Fibroblast of skin of left quadriceps (primary cell): ENCODE measurements around the gene HEG1.
A peak's percentile ranks its signal among the peaks of the same experiment; 100 is the strongest.
"Not testable (repeated sequence)": the region's sequence is repeated elsewhere in the genome, so short reads cannot be mapped to it uniquely, and the experiment has no call there.

Experiments used
- DNase-seq, 2 experiments: peaks; one replicate each; pipeline ENCODE4 v3.0.0-alpha.2; 2013; ENCODE audit warnings: low read depth in 2 of 2

HEG1 gene

GRCh38 chr3:124984754-124985153 lies 71.0 kb downstream of the HEG1 start:
- DNase-seq = no peak

GRCh38 chr3:124982855-124983254 lies 72.9 kb downstream of the HEG1 start:
- DNase-seq = no peak

- no peak for DNase-seq
Measured at GRCh38 chr3:124981472-124981871, 74.3 kb downstream of the HEG1 start.

DNA sequence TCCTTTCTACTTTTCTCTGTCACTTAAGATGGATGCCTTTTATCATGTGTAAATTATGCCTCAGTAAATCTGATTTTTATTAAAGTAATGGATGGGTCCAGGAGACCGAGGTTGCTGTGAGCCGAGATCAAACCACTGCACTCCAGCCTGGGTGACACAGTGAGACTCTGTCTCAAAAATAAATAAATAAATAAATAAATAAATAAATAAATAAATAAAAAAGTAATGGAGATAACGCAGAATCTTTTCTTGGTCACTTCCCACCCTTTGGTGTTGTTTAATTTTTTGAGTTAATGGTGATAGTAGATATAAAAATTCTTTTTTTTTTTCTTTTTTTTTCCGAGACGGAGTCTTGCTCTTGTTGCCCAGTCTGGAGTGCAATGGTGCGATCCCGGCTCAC lies 77.2 kb downstream of the HEG1 start:
- no peak for DNase-seq

GRCh38 chr3:124976383-124976782 lies 79.4 kb downstream of the HEG1 start:
- DNase-seq = no peak

DNA sequence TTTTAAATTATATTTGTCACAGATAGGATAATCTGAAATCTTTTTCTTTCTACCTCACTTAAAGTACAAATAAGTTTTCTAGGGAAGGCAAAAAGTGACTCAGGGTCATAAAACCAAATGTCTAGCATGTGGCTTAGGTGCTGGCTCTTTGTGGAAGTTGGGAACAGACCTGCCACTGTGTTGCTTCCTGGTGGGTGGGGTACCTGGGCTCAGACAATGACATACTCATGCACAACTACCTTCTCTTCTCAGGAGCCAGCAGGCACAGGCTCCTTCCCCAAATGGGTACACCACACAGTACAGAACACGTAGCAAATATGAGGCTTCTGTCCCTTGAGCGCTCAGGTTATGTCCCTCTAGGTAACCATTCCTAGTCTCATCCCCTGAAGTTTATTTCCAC lies 81.1 kb downstream of the HEG1 start:
- DNase-seq = no peak

GRCh38 chr3:124973290-124973689 lies 82.5 kb downstream of the HEG1 start:
- DNase-seq = no peak

DNA sequence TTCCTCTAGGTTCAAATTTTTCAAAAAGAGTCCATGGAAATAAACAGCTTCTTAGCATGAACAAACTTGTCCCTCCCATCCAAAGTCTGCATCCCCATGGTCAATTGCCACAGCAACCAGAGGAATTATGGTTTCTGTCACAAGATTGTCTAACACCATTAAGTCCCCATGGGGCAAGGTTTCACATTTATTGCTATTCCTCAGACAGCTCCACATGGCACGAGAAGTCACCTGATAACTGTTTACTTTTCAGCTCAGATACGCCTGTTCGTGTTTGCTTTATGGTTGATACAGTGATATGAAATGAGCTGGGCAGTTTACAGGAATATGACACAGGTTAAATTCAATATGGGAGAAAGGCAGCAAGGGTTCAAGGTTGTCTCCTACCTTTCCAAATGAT lies 83.3 kb downstream of the HEG1 start:
- no peak for DNase-seq

GRCh38 chr3:124969963-124970722 lies 85.7 kb downstream of the HEG1 start:
- DNase-seq = no peak

DNA sequence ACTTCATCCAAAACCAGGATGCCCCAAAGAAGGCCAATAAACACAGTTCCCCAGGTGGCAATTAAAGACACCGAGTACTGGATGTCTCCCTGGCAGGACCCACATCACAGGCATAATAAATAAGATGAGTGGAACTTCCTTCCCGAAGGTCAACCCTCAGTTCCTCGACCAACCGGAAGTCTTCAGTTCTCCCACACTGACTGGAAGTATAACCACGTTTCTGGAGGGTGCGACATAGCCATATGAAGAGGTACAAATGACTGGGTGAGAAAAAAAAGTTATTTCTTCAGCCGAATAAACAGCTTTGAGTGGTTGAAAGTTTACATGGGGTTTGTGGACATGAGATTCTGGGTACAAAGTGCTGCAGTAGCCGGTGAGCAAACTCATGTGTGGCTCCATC lies 86.6 kb downstream of the HEG1 start:
- DNase-seq = no peak

- DNase-seq = no peak
Measured at GRCh38 chr3:124967964-124968363, 87.8 kb downstream of the HEG1 start.

- DNase-seq = no peak
Measured at GRCh38 chr3:124966521-124967445, 89.0 kb downstream of the HEG1 start.

- DNase-seq = no peak
Measured at GRCh38 chr3:124965413-124965812, 90.4 kb downstream of the HEG1 start.

DNA sequence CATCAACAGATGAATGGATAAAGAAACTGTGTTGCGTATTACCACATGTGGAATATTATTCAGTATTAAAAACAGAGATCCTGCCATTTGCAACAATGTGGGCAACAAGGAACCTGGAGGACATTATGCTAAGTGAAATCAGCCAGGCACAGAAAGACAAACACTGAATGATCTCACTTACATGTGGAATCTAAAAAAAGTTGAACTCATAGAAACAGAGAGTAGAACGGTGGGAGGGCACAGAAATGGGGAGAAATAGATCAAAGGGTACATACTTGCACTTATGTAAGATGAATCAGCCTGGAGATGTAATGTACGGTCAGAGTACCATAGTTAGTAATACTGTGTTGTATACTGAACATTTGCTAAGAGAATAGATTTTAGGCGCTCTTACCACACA lies 91.4 kb downstream of the HEG1 start:
- peak; percentile 26 for DNase-seq

GRCh38 chr3:124963755-124964154 lies 92.0 kb downstream of the HEG1 start:
- DNase-seq = no peak

- peak; percentile 34 to 37 for DNase-seq
Measured at GRCh38 chr3:124962403-124962940, 93.3 kb downstream of the HEG1 start.

- no peak for DNase-seq
Measured at GRCh38 chr3:124960698-124961097, 95.1 kb downstream of the HEG1 start.

DNA sequence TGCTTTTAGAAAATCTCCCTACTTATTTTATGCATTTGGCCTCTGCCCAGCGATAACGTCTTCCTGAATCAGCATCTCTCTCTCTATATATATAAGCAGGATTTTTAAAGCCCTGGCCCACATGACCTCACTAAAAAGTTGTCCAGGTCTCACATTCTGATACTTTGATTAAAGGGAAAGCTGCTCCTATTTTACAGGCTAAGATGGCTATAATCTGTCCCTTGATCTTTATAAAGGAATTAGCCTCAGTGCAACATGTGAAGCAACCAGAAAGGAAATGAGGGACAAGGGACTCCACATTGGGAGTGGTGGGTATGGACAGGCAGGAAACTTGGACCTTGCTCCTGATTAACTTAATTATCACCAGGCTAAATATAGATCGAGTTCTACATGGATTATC lies 95.7 kb downstream of the HEG1 start:
- no peak for DNase-seq

DNA sequence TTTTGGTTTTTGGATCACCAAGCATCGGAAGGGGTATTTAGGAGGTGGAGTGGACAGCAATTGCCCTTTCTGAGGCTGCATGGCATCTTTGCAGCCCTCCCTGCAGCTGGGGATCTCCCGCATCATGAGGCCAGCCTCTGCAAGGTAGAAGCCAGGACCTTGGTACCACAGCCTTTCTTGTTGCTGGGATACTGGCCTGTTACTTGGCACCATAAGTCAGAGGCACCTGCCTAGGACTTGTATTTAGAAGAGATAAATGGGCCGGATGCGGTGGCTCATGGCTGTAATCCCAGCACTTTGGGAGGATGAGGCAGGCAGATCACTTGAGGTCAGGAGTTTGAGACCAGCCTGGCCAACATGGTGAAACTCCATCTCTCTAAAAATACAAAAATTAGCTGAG lies 97.8 kb downstream of the HEG1 start:
- DNase-seq = not testable (repeated sequence)

GRCh38 chr3:124952282-124952855 lies 103.4 kb downstream of the HEG1 start:
- no peak for DNase-seq

DNA sequence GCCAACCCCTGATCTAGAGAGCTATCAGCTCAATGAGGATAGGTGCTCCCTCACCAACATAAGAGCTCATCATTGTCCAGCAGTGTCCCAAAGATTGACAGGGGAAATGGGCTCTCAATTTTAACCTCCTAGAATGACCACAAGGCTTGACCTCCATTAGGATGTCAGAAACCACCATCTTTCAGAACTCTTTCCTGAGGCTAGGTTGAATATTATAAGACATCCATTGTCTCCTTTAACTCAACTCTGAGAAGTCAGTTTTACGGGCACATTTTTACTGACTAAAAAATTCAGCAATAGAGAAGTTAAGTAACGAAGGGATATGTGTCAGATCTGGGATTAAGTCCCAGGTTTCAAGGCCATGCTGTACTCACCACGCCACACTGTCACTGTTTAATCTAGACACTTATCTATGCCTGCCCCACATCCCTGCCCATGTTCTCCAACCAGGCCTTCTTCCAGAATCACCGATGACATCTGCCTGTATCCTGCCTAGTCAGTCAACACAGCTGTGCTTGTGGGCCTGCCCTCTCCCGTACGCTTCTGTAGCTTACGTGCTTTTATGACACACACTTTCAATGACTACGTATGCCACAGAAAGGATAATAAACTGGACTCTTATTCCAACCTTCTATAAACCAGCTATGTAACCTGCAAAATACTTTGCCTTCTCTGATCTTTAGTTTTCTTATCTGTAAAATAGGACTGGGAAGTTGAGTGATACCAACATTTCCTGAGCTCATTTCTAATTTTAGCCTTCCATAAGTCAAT lies 104.1 kb downstream of the HEG1 start:
- no peak for DNase-seq

- no peak for DNase-seq
Measured at GRCh38 chr3:124950026-124950425, 105.8 kb downstream of the HEG1 start.
